ENCODE results near the gene COL3A1. TPM values are rescaled to one million over a fixed set of nuclear protein-coding genes. Genes with fewer than 3 reads are reported as not detected.
A peak's percentile ranks its signal among the peaks of the same experiment; 100 is the strongest.

Gene COL3A1
- total RNA-seq, 2 donors from 2014 or later: not detected

GRCh38 chr2:189037518-189037917 is 63.3 kb downstream of the COL3A1 start:
- Mint-ChIP-seq H3K4me1 (no peaks in the 10 kb centered on the region), H3K36me3 (ENCODE audit: low read depth) (peaks cover 58% of the 10 kb centered on the region), H3K27ac (no peak overlapping the region), H3K9me3 (no peaks in the 10 kb centered on the region), H3K27me3 (ENCODE audit: insufficient read depth) (no peaks in the 10 kb centered on the region), H3K4me3 (no peak overlapping the region)
- Histone ChIP-seq H3K4me3 (ENCODE audit: low read length) (no peak overlapping the region), H3K36me3 (ENCODE audit: control insufficient read depth, insufficient read depth, low read length) (peaks cover 91% of the 10 kb centered on the region), H3K9me3 (ENCODE audit: control insufficient read depth, low read length) (no peaks in the 10 kb centered on the region), H3K27me3 (ENCODE audit: control insufficient read depth, insufficient read depth, low read length, poor library complexity, severe bottlenecking) (no peaks in the 10 kb centered on the region), H3K4me1 (ENCODE audit: control insufficient read depth, insufficient read depth, low read length) (no peaks in the 10 kb centered on the region), H3K9ac (ENCODE audit: extremely low read depth, low read length, poor library complexity, severe bottlenecking) (no peak overlapping the region), H3K27ac (ENCODE audit: low read depth, low read length) (no peak overlapping the region)
- WGBS, 2 experiments (ENCODE audit: insufficient coverage in 1 of 2, insufficient read length in 1 of 2): 100% methylated on average over 1 of the region's 1 CpG; no CpG with 5 or more reads in 1 of the 2 experiments
- no peak for TF ChIP-seq CTCF (conservative IDR thresholded peaks at IDR 0.05)
- DNase-seq: no peak

GRCh38 chr2:189045836-189046235 is 71.7 kb downstream of the COL3A1 start:
- Mint-ChIP-seq H3K27ac (no peak overlapping the region), H3K4me1 (no peaks in the 10 kb centered on the region)
- peak; percentile 34 for DNase-seq

GRCh38 chr2:189046320-189046719 is 72.1 kb downstream of the COL3A1 start:
- Mint-ChIP-seq H3K4me3 (no peak overlapping the region), H3K4me1 (no peaks in the 10 kb centered on the region), H3K27ac (no peak overlapping the region), H3K27me3 (ENCODE audit: insufficient read depth) (no peaks in the 10 kb centered on the region), H3K36me3 (ENCODE audit: low read depth) (peaks cover 39% of the 10 kb centered on the region), H3K9me3 (no peaks in the 10 kb centered on the region)
- Histone ChIP-seq H3K9me3 (ENCODE audit: control insufficient read depth, low read length) (no peaks in the 10 kb centered on the region), H3K27me3 (ENCODE audit: control insufficient read depth, insufficient read depth, low read length, poor library complexity, severe bottlenecking) (no peaks in the 10 kb centered on the region), H3K9ac (ENCODE audit: extremely low read depth, low read length, poor library complexity, severe bottlenecking) (no peak overlapping the region), H3K27ac (ENCODE audit: low read depth, low read length) (no peak overlapping the region), H3K4me3 (ENCODE audit: low read length) (no peak overlapping the region), H3K36me3 (ENCODE audit: control insufficient read depth, insufficient read depth, low read length) (peaks cover 85% of the 10 kb centered on the region), H3K4me1 (ENCODE audit: control insufficient read depth, insufficient read depth, low read length) (no peaks in the 10 kb centered on the region)
- no peak for TF ChIP-seq CTCF (conservative IDR thresholded peaks at IDR 0.05)
- DNase-seq: no peak
- 100% methylated on average over 1 to 2 of the region's 2 CpGs for WGBS, 2 experiments (ENCODE audit: insufficient coverage in 1 of 2, insufficient read length in 1 of 2)

More at GRCh38 chr2:189045836-189046235, 71.7 kb downstream of the COL3A1 start:
- Mint-ChIP-seq H3K4me3 (no peak overlapping the region), H3K9me3 (no peaks in the 10 kb centered on the region), H3K27me3 (ENCODE audit: insufficient read depth) (no peaks in the 10 kb centered on the region), H3K36me3 (ENCODE audit: low read depth) (peaks cover 38% of the 10 kb centered on the region)
- Histone ChIP-seq H3K9me3 (ENCODE audit: control insufficient read depth, low read length) (no peaks in the 10 kb centered on the region), H3K4me1 (ENCODE audit: control insufficient read depth, insufficient read depth, low read length) (no peaks in the 10 kb centered on the region), H3K4me3 (ENCODE audit: low read length) (no peak overlapping the region), H3K9ac (ENCODE audit: extremely low read depth, low read length, poor library complexity, severe bottlenecking) (no peak overlapping the region), H3K27me3 (ENCODE audit: control insufficient read depth, insufficient read depth, low read length, poor library complexity, severe bottlenecking) (no peaks in the 10 kb centered on the region), H3K27ac (ENCODE audit: low read depth, low read length) (no peak overlapping the region), H3K36me3 (ENCODE audit: control insufficient read depth, insufficient read depth, low read length) (peaks cover 85% of the 10 kb centered on the region)
- WGBS, 2 experiments (ENCODE audit: insufficient coverage in 1 of 2, insufficient read length in 1 of 2): 95% methylated on average over 2 of the region's 3 CpGs; no CpG with 5 or more reads in 1 of the 2 experiments
- TF ChIP-seq CTCF (conservative IDR thresholded peaks at IDR 0.05): no peak

Measured in endodermal cell (in vitro differentiated cells).